Caco-2 (cell line): ENCODE measurements around the gene RPLP2. TPM values are rescaled to one million over a fixed set of nuclear protein-coding genes. Genes with fewer than 3 reads are reported as not detected.

Source experiments
- BruUV-seq: library from RNA; stranded (reverse); fragments of 400-500 nt; replicated peaks from 2 replicates; lab custom pipeline; 2021; lab: Mats Ljungman, UMichigan
- CTCF ChIA-PET: fragments of 300-600 bp; sonication (Branson Sonifier 250); formaldehyde crosslinking; loops from one replicate; lab custom pipeline; 2022; ENCODE audit warnings: antibody characterized with exemption; lab: Charles Lee
- POLR2A ChIA-PET: fragments of 300-600 bp; sonication (Branson Sonifier 250); formaldehyde crosslinking; loops from one replicate; lab custom pipeline; 2022; ENCODE audit warnings: antibody characterized with exemption; lab: Charles Lee
- DNase-seq, 2 experiments: peaks; one replicate each; pipeline versions ENCODE4 v3.0.0 to v3.0.0-alpha.2; 2020 to 2022
- H3K27me3 ChIP-seq: replicated peaks from 2 replicates; pipeline ENCODE4 v1.6.0; 2011; ENCODE audit warnings: low read length; ENCODE audit not compliant: control insufficient read depth, insufficient read depth
- H3K36me3 ChIP-seq: 2 replicates; pipeline ENCODE4 v1.5.1; 2011; ENCODE audit warnings: low read length; ENCODE audit not compliant: control insufficient read depth, insufficient read depth
- H3K4me1 ChIP-seq: fragments of 250-450 bp; sonication (Bioruptor Pico); 2 replicates; pipeline ENCODE4 v1.5.1; 2020; ENCODE audit warnings: mild to moderate bottlenecking
- H3K4me3 ChIP-seq: 2 replicates; pipeline ENCODE4 v1.5.1; 2011; ENCODE audit warnings: low read depth, mild to moderate bottlenecking, control low read depth, low read length
- H3K9me3 ChIP-seq: fragments of 250-450 bp; sonication (Bioruptor Pico); 2 replicates; pipeline ENCODE4 v1.5.1; 2020; ENCODE audit warnings: mild to moderate bottlenecking, moderate library complexity
- H3K27ac Mint-ChIP-seq: one replicate; pipeline ENCODE4 v1.8.0; 2022; ENCODE audit warnings: mixed read lengths; ENCODE audit not compliant: unreplicated experiment
- H3K27me3 Mint-ChIP-seq: one replicate; pipeline ENCODE4 v1.8.0; 2022; ENCODE audit warnings: mixed read lengths; ENCODE audit not compliant: insufficient read depth, unreplicated experiment
- H3K36me3 Mint-ChIP-seq: one replicate; pipeline ENCODE4 v1.8.0; 2022; ENCODE audit warnings: mild to moderate bottlenecking, mixed read lengths; ENCODE audit not compliant: insufficient read depth, unreplicated experiment
- H3K4me1 Mint-ChIP-seq: one replicate; pipeline ENCODE4 v1.8.0; 2022; ENCODE audit warnings: low read depth, mixed read lengths; ENCODE audit not compliant: unreplicated experiment
- H3K4me3 Mint-ChIP-seq: one replicate; pipeline ENCODE4 v1.8.0; 2022; ENCODE audit warnings: mild to moderate bottlenecking, moderate library complexity, mixed read lengths; ENCODE audit not compliant: unreplicated experiment
- H3K9me3 Mint-ChIP-seq: one replicate; pipeline ENCODE4 v1.8.0; 2022; ENCODE audit warnings: mixed read lengths; ENCODE audit not compliant: unreplicated experiment
- CTCF ChIP-seq, 2 experiments: fragments of 200-600 bp in 1 of 2; IDR thresholded peaks; 1 replicate in 1 of 2; 2 replicates in 1 of 2; pipeline versions ENCODE4 v1.5.1 to v1.8.0; 2011 to 2022; ENCODE audit warnings: antibody characterized with exemption in 1 of 2, control low read depth in 1 of 2, inconsistent platforms in 1 of 2, low read depth in 1 of 2, low read length in 1 of 2, mild to moderate bottlenecking in 1 of 2, moderate library complexity in 1 of 2; ENCODE audit not compliant: insufficient read depth in 1 of 2, severe bottlenecking in 1 of 2, unreplicated experiment in 1 of 2
- intact Hi-C: fragments of 100-400 bp; cut with micrococcal nuclease; formaldehyde crosslinking; loops from one replicate; pipeline ENCODE4 v1.10.0; 2022; ENCODE audit not compliant: unreplicated experiment
- total RNA-seq: library from RNA; stranded (reverse); gene quantifications from 2 replicates; pipeline ENCODE4 v1.2.3, GENCODE V29; 2022

Gene RPLP2
- total RNA-seq, 1 experiment from 2014 or later, result 2,622 TPM

- Mint-ChIP-seq H3K36me3 (peaks cover 78% of the 10 kb centered on the region), H3K9me3 (no peaks in the 10 kb centered on the region), H3K27ac (peak overlapping the region; percentile 85), H3K27me3 (no peaks in the 10 kb centered on the region), H3K4me3 (peak overlapping the region; percentile 90), H3K4me1 (peaks cover 18% of the 10 kb centered on the region)
- CTCF ChIA-PET, result no interaction called here
- no TSS peak for BruUV-seq
- Histone ChIP-seq H3K36me3 (peaks cover 8% of the 10 kb centered on the region), H3K4me1 (peaks cover 23% of the 10 kb centered on the region), H3K27me3 (no peaks in the 10 kb centered on the region), H3K9me3 (no peaks in the 10 kb centered on the region), H3K4me3 (no peak overlapping the region)
- intact Hi-C loops, result no loop called here
- POLR2A ChIA-PET, result interaction anchor here (1.0 kb wide), 1 partner anchor 8 kb away, joined by 3 read pairs; no protein-coding TSS in a partner anchor
- peak in 1 of 2 experiments; percentile 18 for TF ChIP-seq CTCF (IDR thresholded peaks at IDR 0.05; ENCODE audit: insufficient read depth in 1 of 2, low read depth in 1 of 2, low read length in 1 of 2, severe bottlenecking in 1 of 2, unreplicated experiment in 1 of 2)
- DNase-seq, result no peak
Measured at GRCh38 chr11:839875-840617, 30.3 kb downstream of the RPLP2 start.

- POLR2A ChIA-PET, result no interaction called here
- intact Hi-C loops, result no loop called here
- BruUV-seq, result TSS peak; percentile 72
Measured at GRCh38 chr11:841981-842369, 32.2 kb downstream of the RPLP2 start.

More at GRCh38 chr11:841981-842369, 32.2 kb downstream of the RPLP2 start:
- Mint-ChIP-seq H3K4me3 (peak overlapping the region; percentile 90), H3K4me1 (peaks cover 18% of the 10 kb centered on the region), H3K27me3 (no peaks in the 10 kb centered on the region), H3K36me3 (peaks cover 64% of the 10 kb centered on the region), H3K9me3 (no peaks in the 10 kb centered on the region), H3K27ac (peak overlapping the region; percentile 85)
- peak overlapping the region; percentile 68 for H3K4me3 ChIP-seq
- H3K27me3 ChIP-seq, result no peaks in the 10 kb centered on the region
- H3K4me1 ChIP-seq, result peaks cover 26% of the 10 kb centered on the region
- no peaks in the 10 kb centered on the region for H3K9me3 ChIP-seq
- no peak for TF ChIP-seq CTCF (IDR thresholded peaks at IDR 0.05; ENCODE audit: insufficient read depth in 1 of 2, low read depth in 1 of 2, low read length in 1 of 2, severe bottlenecking in 1 of 2, unreplicated experiment in 1 of 2)
- H3K36me3 ChIP-seq, result peaks cover 8% of the 10 kb centered on the region
- peak in 1 of 2 experiments; percentile 54 for DNase-seq
- CTCF ChIA-PET, result interaction anchor here (1.5 kb wide), 1 partner anchor 23 kb away, joined by 3 read pairs; no protein-coding TSS in a partner anchor
